ENCODE results near the gene KDELR1. TPM values are rescaled to one million over a fixed set of nuclear protein-coding genes. Genes with fewer than 3 reads are reported as not detected.
A peak's percentile ranks its signal among the peaks of the same experiment; 100 is the strongest.

The KDELR1 gene
- total and polyA plus RNA-seq, 2 of the 13 experiments (the other 11 are each of a cell fraction or from before 2014, with no cell fraction given), result 134 to 185 TPM

GRCh38 chr19:48351341-48351752, 40.0 kb downstream of the KDELR1 start (continued):
- TF ChIP-seq NR1H2 (CRISPR knock-in tag; IDR thresholded peaks at IDR 0.05; ENCODE audit: borderline replicate concordance, low read depth) (no peak), TARDBP (CRISPR knock-in tag; IDR thresholded peaks at IDR 0.05) (no peak; the same call in 1 of the 2 replicates), PITX1 (CRISPR knock-in tag; IDR thresholded peaks at IDR 0.05) (no peak), ETV6 (CRISPR knock-in tag; conservative IDR thresholded peaks at IDR 0.05) (no peak), ZNF274 (CRISPR knock-in tag; IDR thresholded peaks at IDR 0.05) (0 out of 2 replicates have a peak, but pooled peaks have one; percentile 34), NR2F6 (IDR thresholded peaks at IDR 0.05) (no peak), NR2F6 (CRISPR knock-in tag; IDR thresholded peaks at IDR 0.05) (peak; percentile 19; the same call in 1 of the 2 replicates), NPAS2 (CRISPR knock-in tag; IDR thresholded peaks at IDR 0.05; ENCODE audit: borderline replicate concordance) (no peak), GATAD1 (CRISPR knock-in tag; IDR thresholded peaks at IDR 0.05) (no peak), BRCA1 (CRISPR knock-in tag; IDR thresholded peaks at IDR 0.05) (no peak), GABPB1 (CRISPR knock-in tag; IDR thresholded peaks at IDR 0.05) (peak; percentile 27; the same call in 1 of the 2 replicates), CHD2 (IDR thresholded peaks at IDR 0.05; ENCODE audit: low read depth, low read length) (no peak), ZFY (CRISPR knock-in tag; IDR thresholded peaks at IDR 0.05) (no peak), ZNF263 (CRISPR knock-in tag; IDR thresholded peaks at IDR 0.05) (no peak), MED1 (CRISPR knock-in tag; IDR thresholded peaks at IDR 0.05) (no peak), ZBTB46 (CRISPR knock-in tag; IDR thresholded peaks at IDR 0.05; ENCODE audit: borderline replicate concordance) (no peak), MTA1 (CRISPR knock-in tag; IDR thresholded peaks at IDR 0.05; ENCODE audit: borderline replicate concordance) (peak; percentile 29; the same call in 1 of the 2 replicates), MBD4 (IDR thresholded peaks at IDR 0.05; ENCODE audit: borderline replicate concordance, low read length) (no peak), RCOR2 (CRISPR knock-in tag; IDR thresholded peaks at IDR 0.05) (peak; percentile 75; the same call in 1 of the 2 replicates)
- TF ChIP-seq, protein P1, sequence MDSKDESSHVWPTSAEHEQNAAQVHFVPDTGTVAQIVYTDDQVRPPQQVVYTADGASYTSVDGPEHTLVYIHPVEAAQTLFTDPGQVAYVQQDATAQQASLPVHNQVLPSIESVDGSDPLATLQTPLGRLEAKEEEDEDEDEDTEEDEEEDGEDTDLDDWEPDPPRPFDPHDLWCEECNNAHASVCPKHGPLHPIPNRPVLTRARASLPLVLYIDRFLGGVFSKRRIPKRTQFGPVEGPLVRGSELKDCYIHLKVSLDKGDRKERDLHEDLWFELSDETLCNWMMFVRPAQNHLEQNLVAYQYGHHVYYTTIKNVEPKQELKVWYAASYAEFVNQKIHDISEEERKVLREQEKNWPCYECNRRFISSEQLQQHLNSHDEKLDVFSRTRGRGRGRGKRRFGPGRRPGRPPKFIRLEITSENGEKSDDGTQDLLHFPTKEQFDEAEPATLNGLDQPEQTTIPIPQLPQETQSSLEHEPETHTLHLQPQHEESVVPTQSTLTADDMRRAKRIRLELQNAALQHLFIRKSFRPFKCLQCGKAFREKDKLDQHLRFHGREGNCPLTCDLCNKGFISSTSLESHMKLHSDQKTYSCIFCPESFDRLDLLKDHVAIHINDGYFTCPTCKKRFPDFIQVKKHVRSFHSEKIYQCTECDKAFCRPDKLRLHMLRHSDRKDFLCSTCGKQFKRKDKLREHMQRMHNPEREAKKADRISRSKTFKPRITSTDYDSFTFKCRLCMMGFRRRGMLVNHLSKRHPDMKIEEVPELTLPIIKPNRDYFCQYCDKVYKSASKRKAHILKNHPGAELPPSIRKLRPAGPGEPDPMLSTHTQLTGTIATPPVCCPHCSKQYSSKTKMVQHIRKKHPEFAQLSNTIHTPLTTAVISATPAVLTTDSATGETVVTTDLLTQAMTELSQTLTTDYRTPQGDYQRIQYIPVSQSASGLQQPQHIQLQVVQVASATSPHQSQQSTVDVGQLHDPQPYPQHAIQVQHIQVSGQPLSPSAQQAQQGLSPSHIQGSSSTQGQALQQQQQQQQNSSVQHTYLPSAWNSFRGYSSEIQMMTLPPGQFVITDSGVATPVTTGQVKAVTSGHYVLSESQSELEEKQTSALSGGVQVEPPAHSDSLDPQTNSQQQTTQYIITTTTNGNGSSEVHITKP (CRISPR knock-in tag; IDR thresholded peaks at IDR 0.05; ENCODE audit: low read depth), result no peak
- TF ChIP-seq, protein P2, sequence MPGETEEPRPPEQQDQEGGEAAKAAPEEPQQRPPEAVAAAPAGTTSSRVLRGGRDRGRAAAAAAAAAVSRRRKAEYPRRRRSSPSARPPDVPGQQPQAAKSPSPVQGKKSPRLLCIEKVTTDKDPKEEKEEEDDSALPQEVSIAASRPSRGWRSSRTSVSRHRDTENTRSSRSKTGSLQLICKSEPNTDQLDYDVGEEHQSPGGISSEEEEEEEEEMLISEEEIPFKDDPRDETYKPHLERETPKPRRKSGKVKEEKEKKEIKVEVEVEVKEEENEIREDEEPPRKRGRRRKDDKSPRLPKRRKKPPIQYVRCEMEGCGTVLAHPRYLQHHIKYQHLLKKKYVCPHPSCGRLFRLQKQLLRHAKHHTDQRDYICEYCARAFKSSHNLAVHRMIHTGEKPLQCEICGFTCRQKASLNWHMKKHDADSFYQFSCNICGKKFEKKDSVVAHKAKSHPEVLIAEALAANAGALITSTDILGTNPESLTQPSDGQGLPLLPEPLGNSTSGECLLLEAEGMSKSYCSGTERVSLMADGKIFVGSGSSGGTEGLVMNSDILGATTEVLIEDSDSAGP (CRISPR knock-in tag; IDR thresholded peaks at IDR 0.05; ENCODE audit: borderline replicate concordance), result peak; percentile 44; the same call in 1 of the 2 replicates
- TF ChIP-seq, protein P3, sequence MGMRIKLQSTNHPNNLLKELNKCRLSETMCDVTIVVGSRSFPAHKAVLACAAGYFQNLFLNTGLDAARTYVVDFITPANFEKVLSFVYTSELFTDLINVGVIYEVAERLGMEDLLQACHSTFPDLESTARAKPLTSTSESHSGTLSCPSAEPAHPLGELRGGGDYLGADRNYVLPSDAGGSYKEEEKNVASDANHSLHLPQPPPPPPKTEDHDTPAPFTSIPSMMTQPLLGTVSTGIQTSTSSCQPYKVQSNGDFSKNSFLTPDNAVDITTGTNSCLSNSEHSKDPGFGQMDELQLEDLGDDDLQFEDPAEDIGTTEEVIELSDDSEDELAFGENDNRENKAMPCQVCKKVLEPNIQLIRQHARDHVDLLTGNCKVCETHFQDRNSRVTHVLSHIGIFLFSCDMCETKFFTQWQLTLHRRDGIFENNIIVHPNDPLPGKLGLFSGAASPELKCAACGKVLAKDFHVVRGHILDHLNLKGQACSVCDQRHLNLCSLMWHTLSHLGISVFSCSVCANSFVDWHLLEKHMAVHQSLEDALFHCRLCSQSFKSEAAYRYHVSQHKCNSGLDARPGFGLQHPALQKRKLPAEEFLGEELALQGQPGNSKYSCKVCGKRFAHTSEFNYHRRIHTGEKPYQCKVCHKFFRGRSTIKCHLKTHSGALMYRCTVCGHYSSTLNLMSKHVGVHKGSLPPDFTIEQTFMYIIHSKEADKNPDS (CRISPR knock-in tag; IDR thresholded peaks at IDR 0.05), result no peak

Measured in HepG2 (cell line).